Esophagus muscularis mucosa (tissue), 4 donors: ENCODE results near the gene C1QC.

Source experiments
- CTCF ChIP-seq, 3 experiments: fragments of 200-600 bp in 2 of 3; fragments of 450-650 bp in 1 of 3; sonication (generic) in 2 of 3; IDR thresholded peaks; one replicate each; pipeline ENCODE4 v1.5.1; 2017 to 2019; ENCODE audit warnings: antibody characterized with exemption in 3 of 3, mild to moderate bottlenecking in 2 of 3, moderate library complexity in 1 of 3
- EP300 ChIP-seq: sonication (generic); formaldehyde crosslinking; IDR thresholded peaks from one replicate; pipeline ENCODE4 v1.6.1; 2017; ENCODE audit warnings: antibody characterized with exemption
- POLR2A ChIP-seq: fragments of 450-650 bp; IDR thresholded peaks from one replicate; pipeline ENCODE4 v1.6.1; 2017; ENCODE audit warnings: antibody characterized with exemption, moderate library complexity, mild to moderate bottlenecking, low read depth

- TF ChIP-seq CTCF (IDR thresholded peaks at IDR 0.05) (no peak), POLR2A (no peak), EP300 (no peak)
Measured at GRCh38 chr1:22601610-22602009, 41.8 kb upstream of the C1QC start.
